Measurements from ENCODE around the gene CCNG1. TPM values are rescaled to one million over a fixed set of nuclear protein-coding genes. Genes with fewer than 3 reads are reported as not detected.
"Not testable (repeated sequence)": the region's sequence is repeated elsewhere in the genome, so short reads cannot be mapped to it uniquely, and the experiment has no call there.

Gene CCNG1
- polyA plus RNA-seq, 1 donor from 2014 or later, result 106 TPM

DNA sequence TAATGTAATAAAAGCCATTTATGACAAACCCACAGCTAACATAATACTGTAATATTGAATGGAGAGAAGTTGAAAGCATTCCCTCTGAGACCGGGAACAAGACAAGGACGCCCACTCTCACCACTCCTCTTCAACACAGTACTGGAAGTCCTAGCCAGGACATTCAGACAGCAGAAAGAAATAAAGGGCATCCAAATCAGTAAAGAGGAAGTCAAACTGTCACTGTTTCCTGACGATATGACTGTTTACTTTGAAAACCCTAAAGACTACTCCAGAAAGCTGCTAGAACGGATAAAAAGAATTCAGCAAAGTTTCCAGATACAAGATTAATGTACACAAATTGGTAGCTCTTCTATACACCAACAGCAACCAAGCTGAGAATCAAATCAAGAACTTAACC, 11.3 kb upstream of the CCNG1 start:
- H3K9ac ChIP-seq (ENCODE audit: low read length); H3K36me3 ChIP-seq (ENCODE audit: insufficient read depth, low read length); H3K9me2 ChIP-seq (ENCODE audit: insufficient read depth, low read length); H3K9me3 ChIP-seq (ENCODE audit: low read length); H3K27me3 ChIP-seq (ENCODE audit: insufficient read depth, low read depth, low read length); H3F3A ChIP-seq (ENCODE audit: insufficient read depth, low read length, poor library complexity, severe bottlenecking); H2AFZ ChIP-seq (ENCODE audit: low read depth, low read length); H3K79me2 ChIP-seq (replicated peaks; ENCODE audit: insufficient read depth, low read length); H3K27ac ChIP-seq (ENCODE audit: low read length); H3K4me3 ChIP-seq (ENCODE audit: low read length); H3K4me2 ChIP-seq (ENCODE audit: low read length); H4K20me1 ChIP-seq (ENCODE audit: insufficient read depth): not testable (repeated sequence)

DNA sequence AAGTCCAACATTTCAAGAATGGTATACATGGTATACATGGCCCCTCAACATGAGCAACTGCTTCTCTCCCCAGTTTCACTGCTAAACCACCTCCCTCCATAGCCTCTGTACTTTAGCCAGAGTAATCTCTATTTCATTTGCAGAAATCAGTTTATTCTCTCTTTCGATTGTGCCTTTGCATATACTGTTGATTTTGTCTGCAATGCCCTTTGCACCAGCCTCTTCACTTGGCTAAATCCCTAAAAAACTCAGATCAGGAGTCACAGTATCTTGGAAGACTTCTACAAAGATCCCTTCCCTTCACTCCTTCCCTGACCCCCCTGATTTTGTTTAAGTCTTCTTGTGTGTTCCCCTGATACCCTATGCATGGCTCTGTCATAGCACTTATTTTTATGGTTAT, 4.9 kb upstream of the CCNG1 start:
- Histone ChIP-seq H2AFZ (ENCODE audit: low read depth, low read length) (no peak overlapping the region), H4K20me1 (ENCODE audit: insufficient read depth) (no peaks in the 10 kb centered on the region), H3K79me2 (replicated peaks; ENCODE audit: insufficient read depth, low read length) (peaks cover 2% of the 10 kb centered on the region)

More for the DNA sequence above, 4.9 kb upstream of the CCNG1 start:
- H3K27ac ChIP-seq (ENCODE audit: low read length), result no peak overlapping the region
- TF ChIP-seq EP300 (conservative IDR thresholded peaks at IDR 0.05; ENCODE audit: poor library complexity, severe bottlenecking) (no peak), SMC3 (conservative IDR thresholded peaks at IDR 0.05; ENCODE audit: poor library complexity) (no peak), TAF1 (IDR thresholded peaks at IDR 0.05; ENCODE audit: low read depth) (no peak), POLR2AphosphoS5 (IDR thresholded peaks at IDR 0.05) (no peak), MXI1 (conservative IDR thresholded peaks at IDR 0.05; ENCODE audit: poor library complexity, severe bottlenecking) (no peak), EZH2 (IDR thresholded peaks at IDR 0.05; ENCODE audit: borderline replicate concordance, insufficient read depth, low read length, poor library complexity, severe bottlenecking) (no peak), REST (IDR thresholded peaks at IDR 0.05; ENCODE audit: borderline replicate concordance) (no peak)
- TF ChIP-seq, protein P1, sequence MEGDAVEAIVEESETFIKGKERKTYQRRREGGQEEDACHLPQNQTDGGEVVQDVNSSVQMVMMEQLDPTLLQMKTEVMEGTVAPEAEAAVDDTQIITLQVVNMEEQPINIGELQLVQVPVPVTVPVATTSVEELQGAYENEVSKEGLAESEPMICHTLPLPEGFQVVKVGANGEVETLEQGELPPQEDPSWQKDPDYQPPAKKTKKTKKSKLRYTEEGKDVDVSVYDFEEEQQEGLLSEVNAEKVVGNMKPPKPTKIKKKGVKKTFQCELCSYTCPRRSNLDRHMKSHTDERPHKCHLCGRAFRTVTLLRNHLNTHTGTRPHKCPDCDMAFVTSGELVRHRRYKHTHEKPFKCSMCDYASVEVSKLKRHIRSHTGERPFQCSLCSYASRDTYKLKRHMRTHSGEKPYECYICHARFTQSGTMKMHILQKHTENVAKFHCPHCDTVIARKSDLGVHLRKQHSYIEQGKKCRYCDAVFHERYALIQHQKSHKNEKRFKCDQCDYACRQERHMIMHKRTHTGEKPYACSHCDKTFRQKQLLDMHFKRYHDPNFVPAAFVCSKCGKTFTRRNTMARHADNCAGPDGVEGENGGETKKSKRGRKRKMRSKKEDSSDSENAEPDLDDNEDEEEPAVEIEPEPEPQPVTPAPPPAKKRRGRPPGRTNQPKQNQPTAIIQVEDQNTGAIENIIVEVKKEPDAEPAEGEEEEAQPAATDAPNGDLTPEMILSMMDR (IDR thresholded peaks at IDR 0.05; ENCODE audit: poor library complexity, severe bottlenecking), result no peak
- no peaks in the 10 kb centered on the region for H3K36me3 ChIP-seq (ENCODE audit: insufficient read depth, low read length)
- H3K9ac ChIP-seq (ENCODE audit: low read length), result no peak overlapping the region
- H3K9me3 ChIP-seq (ENCODE audit: low read length), result no peaks in the 10 kb centered on the region
- no peaks in the 10 kb centered on the region for H3F3A ChIP-seq (ENCODE audit: insufficient read depth, low read length, poor library complexity, severe bottlenecking)
- H3K4me3 ChIP-seq (ENCODE audit: low read length), result no peak overlapping the region
- no peak overlapping the region for H3K4me2 ChIP-seq (ENCODE audit: low read length)
- no peaks in the 10 kb centered on the region for H3K9me2 ChIP-seq (ENCODE audit: insufficient read depth, low read length)
- no peaks in the 10 kb centered on the region for H3K27me3 ChIP-seq (ENCODE audit: insufficient read depth, low read depth, low read length)

All from neural cell (in vitro differentiated cells).